ENCODE results near the gene GPR176.

Gene GPR176

GRCh38 chr15:39939487-39940452 is 19.7 kb upstream of the GPR176 start:
- peaks cover 14% of the 10 kb centered on the region for H3K36me3 ChIP-seq
- no peaks in the 10 kb centered on the region for H3K9me3 ChIP-seq
- no peaks in the 10 kb centered on the region for H3K27me3 ChIP-seq
- peaks cover 10% of the 10 kb centered on the region for H3K4me1 ChIP-seq
- DNase-seq: no peak
- H3K4me3 ChIP-seq (ENCODE audit: low read depth, low read length): no peak overlapping the region
- no peak for TF ChIP-seq CTCF (IDR thresholded peaks at IDR 0.05; ENCODE audit: low read depth, low read length)

- Histone ChIP-seq H3K4me1 (peaks cover 6% of the 10 kb centered on the region), H3K36me3 (peaks cover 11% of the 10 kb centered on the region), H3K9me3 (no peaks in the 10 kb centered on the region), H3K4me3 (ENCODE audit: low read depth, low read length) (no peak overlapping the region), H3K27me3 (no peaks in the 10 kb centered on the region)
- no peak for TF ChIP-seq CTCF (IDR thresholded peaks at IDR 0.05; ENCODE audit: low read depth, low read length)
- no peak for DNase-seq
Measured at GRCh38 chr15:39937696-39938095, 17.6 kb upstream of the GPR176 start.

GRCh38 chr15:39936681-39937080 is 16.6 kb upstream of the GPR176 start:
- Histone ChIP-seq H3K4me1 (no peaks in the 10 kb centered on the region), H3K36me3 (peaks cover 11% of the 10 kb centered on the region), H3K4me3 (ENCODE audit: low read depth, low read length) (no peak overlapping the region), H3K9me3 (no peaks in the 10 kb centered on the region), H3K27me3 (no peaks in the 10 kb centered on the region)
- no peak for DNase-seq
- TF ChIP-seq CTCF (IDR thresholded peaks at IDR 0.05; ENCODE audit: low read depth, low read length): no peak

- no peak for DNase-seq
- TF ChIP-seq CTCF (IDR thresholded peaks at IDR 0.05; ENCODE audit: low read depth, low read length): no peak
- H3K36me3 ChIP-seq: peaks cover 6% of the 10 kb centered on the region
- H3K4me1 ChIP-seq: no peaks in the 10 kb centered on the region
- no peaks in the 10 kb centered on the region for H3K27me3 ChIP-seq
- H3K4me3 ChIP-seq (ENCODE audit: low read depth, low read length): no peak overlapping the region
- no peaks in the 10 kb centered on the region for H3K9me3 ChIP-seq
Measured at GRCh38 chr15:39936187-39936586, 16.1 kb upstream of the GPR176 start.

- no peak for TF ChIP-seq CTCF (IDR thresholded peaks at IDR 0.05; ENCODE audit: low read depth, low read length)
- H3K4me3 ChIP-seq (ENCODE audit: low read depth, low read length): no peak overlapping the region
- no peak for DNase-seq
- no peaks in the 10 kb centered on the region for H3K27me3 ChIP-seq
- H3K36me3 ChIP-seq: no peaks in the 10 kb centered on the region; the same call in 1 of the 2 replicates
- no peaks in the 10 kb centered on the region for H3K4me1 ChIP-seq
- no peaks in the 10 kb centered on the region for H3K9me3 ChIP-seq
Measured at GRCh38 chr15:39935241-39935640, 15.2 kb upstream of the GPR176 start.
